Omental fat pad (tissue), 4 donors: ENCODE measurements around the gene TRAM2. TPM values are rescaled to one million over a fixed set of nuclear protein-coding genes. Genes with fewer than 3 reads are reported as not detected.

ENCODE experiments used
- ATAC-seq: fragments of 150-250 bp; one replicate; pipeline ENCODE4 v1.9.1; 2016; ENCODE audit warnings: mild to moderate bottlenecking, moderate library complexity; ENCODE audit not compliant: low FRiP score
- DNase-seq: peaks from one replicate; pipeline ENCODE4 v3.0.0-alpha.2; 2019; ENCODE audit warnings: low spot score
- CTCF ChIP-seq, 3 donors: fragments of 450-650 bp; IDR thresholded peaks; one replicate each; pipeline ENCODE4 v1.5.1; 2016 to 2017; ENCODE audit warnings: antibody characterized with exemption in 3 of 3, mild to moderate bottlenecking in 3 of 3, moderate library complexity in 2 of 3
- total RNA-seq, 4 donors: library from RNA; depleted of rRNA; stranded (reverse); fragments of >200 nt; gene quantifications; one replicate each; pipeline ENCODE4 v1.1.0, GENCODE V29; 2016

Gene TRAM2
- total RNA-seq, 4 donors from 2014 or later, result 17.8 to 29.8 (median 26.3) TPM

DNA sequence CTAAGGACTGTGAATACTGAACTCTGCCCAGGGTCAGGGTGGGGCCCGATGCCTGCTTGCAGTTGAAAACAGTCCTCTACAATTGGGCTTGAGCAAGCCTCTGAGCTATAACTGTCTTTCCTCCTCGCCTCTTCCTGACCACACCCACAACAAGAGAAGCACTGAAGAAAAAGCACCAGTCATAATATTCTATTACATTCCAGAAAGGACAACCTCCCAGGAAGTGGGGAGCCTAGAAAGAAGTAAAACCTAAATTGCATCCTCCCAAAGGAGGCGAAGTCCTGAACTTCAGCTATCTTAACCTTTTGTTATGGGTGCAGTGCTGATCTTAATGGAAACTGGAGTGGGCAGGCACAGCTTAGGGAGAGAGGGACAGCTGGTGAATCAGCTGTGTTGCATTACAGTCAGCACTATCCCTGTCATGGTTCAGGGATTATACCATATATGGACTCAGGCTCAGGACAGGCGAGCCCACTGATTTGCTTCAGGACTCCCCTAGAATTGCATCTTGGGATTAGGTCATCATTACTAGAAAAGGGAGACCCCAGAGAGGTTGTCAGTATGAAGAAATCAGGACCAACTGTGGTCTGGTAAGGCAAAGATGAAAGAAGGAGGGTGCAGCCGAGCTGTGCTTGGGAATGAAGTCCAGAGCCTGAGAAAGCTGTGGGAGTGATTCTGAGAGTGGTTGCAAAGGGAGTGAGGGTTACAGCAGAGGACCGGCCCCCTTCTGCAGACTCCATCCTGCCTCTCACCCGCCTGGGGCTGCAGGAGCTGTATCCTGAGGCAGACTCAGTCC is 18.3 kb upstream of the TRAM2 start:
- no peak for TF ChIP-seq CTCF (IDR thresholded peaks at IDR 0.05)
- DNase-seq (no peak), ATAC-seq (peak; percentile 93)

DNA sequence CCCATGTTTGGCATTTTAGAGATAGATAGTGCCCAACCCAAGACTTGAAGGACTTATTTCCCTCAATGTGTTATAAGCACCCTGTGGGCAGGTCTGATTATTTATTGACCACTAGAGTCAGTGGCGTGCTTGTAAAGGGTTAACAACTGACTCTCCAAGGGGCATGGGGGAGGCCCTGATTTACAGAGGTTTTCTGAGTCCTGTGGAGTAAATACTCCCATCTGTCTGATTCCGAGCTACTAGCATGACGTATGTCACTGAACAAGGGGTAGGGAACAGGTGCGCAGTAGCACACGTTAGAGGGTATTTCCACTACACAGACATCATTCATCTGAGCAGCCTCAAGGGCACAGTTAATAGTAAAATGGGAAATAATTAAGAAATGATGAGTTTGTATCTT is 17.4 kb upstream of the TRAM2 start:
- ATAC-seq, result no peak
- TF ChIP-seq CTCF (IDR thresholded peaks at IDR 0.05), result no peak
- DNase-seq, result no peak

- no peak for ATAC-seq
Observed at GRCh38 chr6:52591832-52592231, 15.0 kb upstream of the TRAM2 start.

DNA sequence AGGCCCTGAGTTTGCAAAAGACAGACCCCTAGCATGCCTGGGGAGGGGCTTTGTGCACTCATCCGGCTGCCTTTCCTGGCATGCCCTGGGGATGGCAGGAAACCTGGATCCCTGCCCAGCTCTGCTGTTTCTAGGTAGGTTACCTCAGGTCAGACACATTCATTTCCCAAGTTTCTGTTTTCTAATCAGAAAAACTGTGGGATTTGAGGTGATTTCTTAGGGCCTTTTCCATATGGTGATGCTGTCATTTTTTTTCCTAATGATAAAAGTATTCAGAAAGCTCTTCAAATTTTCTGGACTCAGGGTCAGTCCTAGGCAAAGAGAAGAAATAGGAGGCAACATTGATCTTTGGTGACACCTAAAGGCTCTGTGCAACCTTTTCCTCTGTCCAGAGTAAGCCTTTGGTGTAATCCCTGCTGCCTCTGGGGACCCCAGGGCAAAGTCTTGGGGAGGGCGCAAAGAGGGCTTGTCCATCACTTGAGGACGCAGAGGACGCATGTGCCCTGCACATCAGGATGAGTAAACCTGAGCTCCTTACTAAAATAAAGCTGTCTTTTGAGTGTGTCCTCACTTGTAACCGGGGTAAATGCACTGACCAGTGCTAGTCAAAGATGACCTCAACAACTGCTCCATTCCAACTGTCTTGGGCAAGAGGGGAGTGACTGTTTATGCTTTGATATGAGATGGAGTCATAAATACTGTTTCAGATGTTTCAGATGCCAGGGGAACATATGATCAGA is 13.5 kb upstream of the TRAM2 start:
- no peak for DNase-seq
- no peak for TF ChIP-seq CTCF (IDR thresholded peaks at IDR 0.05)
- ATAC-seq, result no peak

More at GRCh38 chr6:52591832-52592231, 15.0 kb upstream of the TRAM2 start:
- TF ChIP-seq CTCF (IDR thresholded peaks at IDR 0.05), result no peak
- no peak for DNase-seq

- TF ChIP-seq CTCF (IDR thresholded peaks at IDR 0.05), result no peak
- ATAC-seq, result no peak
- no peak for DNase-seq
Observed at GRCh38 chr6:52588710-52589091, 11.8 kb upstream of the TRAM2 start.

GRCh38 chr6:52588087-52588709 is 11.3 kb upstream of the TRAM2 start:
- DNase-seq (no peak), ATAC-seq (no peak)
- TF ChIP-seq CTCF (IDR thresholded peaks at IDR 0.05), result no peak
